K562 (cell line): Measurements from ENCODE around the gene SARS1. TPM values are rescaled to one million over a fixed set of nuclear protein-coding genes. Genes with fewer than 3 reads are reported as not detected.

ENCODE experiments used
- ARNT ChIP-seq, 2 experiments: fragments of 450-650 bp; IDR thresholded peaks; 2 replicates each; pipeline ENCODE4 v1.6.1; 2016; ENCODE audit warnings: mild to moderate bottlenecking in 1 of 2
- CBFA2T2 ChIP-seq: fragments of 450-650 bp; conservative IDR thresholded peaks from 2 replicates; pipeline ENCODE4 v1.6.1; 2017; ENCODE audit warnings: mild to moderate bottlenecking
- EP300 ChIP-seq: IDR thresholded peaks from 2 replicates; pipeline ENCODE4 v1.6.1; 2012; ENCODE audit warnings: low read length, improper control_type of control experiment
- PPARD ChIP-seq: fragments of 250-450 bp; sonication (Bioruptor Pico); IDR thresholded peaks from 2 replicates; pipeline ENCODE4 v1.8.0; 2022; ENCODE audit warnings: inconsistent platforms, mild to moderate bottlenecking, moderate library complexity
- ZNF584 ChIP-seq: fragments of 200-800 bp; sonication (Bioruptor generic); IDR thresholded peaks from 2 replicates; pipeline ENCODE4 v1.6.1; 2016; ENCODE audit warnings: low read depth, mild to moderate bottlenecking, missing genetic modification characterization, missing compliant biosample characterization
- ZNF699 ChIP-seq: fragments of 250-450 bp; sonication (Bioruptor Pico); IDR thresholded peaks from 2 replicates; pipeline ENCODE4 v1.8.0; 2021; ENCODE audit warnings: mild to moderate bottlenecking, moderate library complexity; ENCODE audit not compliant: insufficient replicate concordance
- ZNF830 ChIP-seq: fragments of 250-450 bp; sonication (Bioruptor Pico); IDR thresholded peaks from 2 replicates; pipeline ENCODE4 v1.5.0; 2021; ENCODE audit warnings: mild to moderate bottlenecking
- ZSCAN32 ChIP-seq: fragments of 450-650 bp; formaldehyde crosslinking; IDR thresholded peaks from 2 replicates; pipeline ENCODE4 v1.4.0; 2020; ENCODE audit warnings: mild to moderate bottlenecking, moderate library complexity
- polyA plus RNA-seq, 8 experiments: library from polyadenylated mRNA; depleted of rRNA in 4 of 8; stranded (reverse) in 5 of 8; unstranded in 3 of 8; fragments of >200 nt; fragmentation: Nextera tagmentation in 2 of 8; fragmentation: Illumina TruSeq in 1 of 8; extraction: Ambion mirVana in 2 of 8; extraction: Trizol in 1 of 8; gene quantifications; 2 replicates each; pipeline versions ENCODE4 v1.2.1 to v1.2.3, GENCODE V29; 2011 to 2014; ENCODE audit warnings: inconsistent platforms in 1 of 8, missing spikeins in 1 of 8
- total RNA-seq, 7 experiments: library from RNA; depleted of rRNA in 6 of 7; stranded (reverse); fragments of >200 nt in 6 of 7; fragmentation: Illumina TruSeq in 2 of 7; extraction: Trizol in 2 of 7; gene quantifications; 2 replicates each; pipeline versions ENCODE4 v1.2.1 to v1.2.3, GENCODE V29; 2011 to 2021; ENCODE audit warnings: low replicate concordance in 1 of 7
- TF ChIP-seq, protein P1 (sequence below): fragments of 450-650 bp; IDR thresholded peaks from 2 replicates; pipeline ENCODE4 v1.6.1; 2017; ENCODE audit warnings: antibody characterized with exemption, mild to moderate bottlenecking
- TF ChIP-seq, protein P2 (sequence below), 2 experiments: fragments of 450-650 bp; IDR thresholded peaks; 2 replicates each; pipeline ENCODE4 v1.6.1; 2018; ENCODE audit warnings: mild to moderate bottlenecking in 2 of 2, low read depth in 1 of 2; ENCODE audit not compliant: partially characterized antibody in 2 of 2
- TF ChIP-seq, protein P3 (sequence below), 2 experiments: fragments of 150-350 bp in 1 of 2; IDR thresholded peaks; 2 replicates each; pipeline ENCODE4 v1.6.1; 2012 to 2016; ENCODE audit warnings: low read depth in 2 of 2, low read length in 2 of 2, mild to moderate bottlenecking in 1 of 2, moderate library complexity in 1 of 2

Gene SARS1
- total and polyA plus RNA-seq, 9 of the 15 experiments (the other 6 are each of a cell fraction or from before 2014, with no cell fraction given): 221 to 623 (median 254) TPM

DNA sequence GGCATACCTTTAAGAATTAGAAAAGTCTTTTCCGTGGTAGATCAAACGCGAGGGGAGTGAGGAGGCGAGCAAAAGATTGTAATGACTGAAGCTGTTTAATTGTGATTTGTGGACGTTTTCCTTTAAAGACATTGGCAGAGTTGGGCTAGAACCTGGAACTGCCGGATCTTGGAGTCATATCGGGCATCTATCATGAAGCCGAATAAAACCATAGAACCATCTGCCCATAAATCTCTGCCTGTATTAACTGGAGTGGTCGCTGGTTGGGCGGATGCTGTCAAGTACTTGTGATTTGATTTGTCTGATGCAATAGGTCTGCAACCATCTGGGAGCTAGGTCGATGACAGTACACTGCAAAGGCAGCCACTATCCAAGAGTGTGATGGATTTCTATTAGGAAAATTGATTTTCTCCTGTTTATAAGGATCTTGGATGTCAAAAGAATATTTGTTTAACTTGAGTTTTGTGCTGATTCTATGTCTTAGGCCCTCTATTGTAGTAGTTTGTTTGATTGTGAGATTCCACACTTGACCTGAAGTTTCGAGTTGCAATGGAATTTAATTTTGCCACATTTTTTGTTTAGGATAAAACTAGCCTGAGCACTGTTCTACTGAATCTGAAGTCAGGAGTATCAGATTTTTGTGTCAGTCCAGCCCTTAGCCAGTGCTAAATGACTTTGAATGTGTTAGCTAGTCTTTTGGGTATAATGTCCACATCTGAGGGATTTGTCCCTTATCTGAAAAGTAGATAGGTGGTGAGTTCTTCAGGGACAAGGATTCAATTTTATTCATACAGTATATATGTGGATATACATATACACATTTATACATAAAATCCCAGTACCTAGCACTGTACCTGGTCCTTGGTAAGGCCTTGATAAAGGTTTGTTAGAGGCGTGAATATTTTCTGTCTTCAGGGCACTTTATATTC, 1.2 kb downstream of the SARS1 start (continued):
- TF ChIP-seq ZNF584 (CRISPR knock-in tag) (no peak; the same call in 1 of the 2 replicates), ZNF699 (CRISPR knock-in tag) (no peak), ZSCAN32 (CRISPR knock-in tag) (peak; percentile 99), PPARD (CRISPR knock-in tag) (no peak), CBFA2T2 (peak; percentile 49), EP300 (peak; percentile 98), ARNT (IDR thresholded peaks at IDR 0.05) (peak in 1 of 2 experiments; percentile 97; a peak in 2 of 4 replicates), ZNF830 (CRISPR knock-in tag) (0 out of 2 replicates have a peak, but pooled peaks have one; percentile 40)
- TF ChIP-seq, protein P1, sequence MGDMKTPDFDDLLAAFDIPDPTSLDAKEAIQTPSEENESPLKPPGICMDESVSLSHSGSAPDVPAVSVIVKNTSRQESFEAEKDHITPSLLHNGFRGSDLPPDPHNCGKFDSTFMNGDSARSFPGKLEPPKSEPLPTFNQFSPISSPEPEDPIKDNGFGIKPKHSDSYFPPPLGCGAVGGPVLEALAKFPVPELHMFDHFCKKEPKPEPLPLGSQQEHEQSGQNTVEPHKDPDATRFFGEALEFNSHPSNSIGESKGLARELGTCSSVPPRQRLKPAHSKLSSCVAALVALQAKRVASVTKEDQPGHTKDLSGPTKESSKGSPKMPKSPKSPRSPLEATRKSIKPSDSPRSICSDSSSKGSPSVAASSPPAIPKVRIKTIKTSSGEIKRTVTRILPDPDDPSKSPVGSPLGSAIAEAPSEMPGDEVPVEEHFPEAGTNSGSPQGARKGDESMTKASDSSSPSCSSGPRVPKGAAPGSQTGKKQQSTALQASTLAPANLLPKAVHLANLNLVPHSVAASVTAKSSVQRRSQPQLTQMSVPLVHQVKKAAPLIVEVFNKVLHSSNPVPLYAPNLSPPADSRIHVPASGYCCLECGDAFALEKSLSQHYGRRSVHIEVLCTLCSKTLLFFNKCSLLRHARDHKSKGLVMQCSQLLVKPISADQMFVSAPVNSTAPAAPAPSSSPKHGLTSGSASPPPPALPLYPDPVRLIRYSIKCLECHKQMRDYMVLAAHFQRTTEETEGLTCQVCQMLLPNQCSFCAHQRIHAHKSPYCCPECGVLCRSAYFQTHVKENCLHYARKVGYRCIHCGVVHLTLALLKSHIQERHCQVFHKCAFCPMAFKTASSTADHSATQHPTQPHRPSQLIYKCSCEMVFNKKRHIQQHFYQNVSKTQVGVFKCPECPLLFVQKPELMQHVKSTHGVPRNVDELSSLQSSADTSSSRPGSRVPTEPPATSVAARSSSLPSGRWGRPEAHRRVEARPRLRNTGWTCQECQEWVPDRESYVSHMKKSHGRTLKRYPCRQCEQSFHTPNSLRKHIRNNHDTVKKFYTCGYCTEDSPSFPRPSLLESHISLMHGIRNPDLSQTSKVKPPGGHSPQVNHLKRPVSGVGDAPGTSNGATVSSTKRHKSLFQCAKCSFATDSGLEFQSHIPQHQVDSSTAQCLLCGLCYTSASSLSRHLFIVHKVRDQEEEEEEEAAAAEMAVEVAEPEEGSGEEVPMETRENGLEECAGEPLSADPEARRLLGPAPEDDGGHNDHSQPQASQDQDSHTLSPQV: peak; percentile 59; the same call in 1 of the 2 replicates
- TF ChIP-seq, protein P2, sequence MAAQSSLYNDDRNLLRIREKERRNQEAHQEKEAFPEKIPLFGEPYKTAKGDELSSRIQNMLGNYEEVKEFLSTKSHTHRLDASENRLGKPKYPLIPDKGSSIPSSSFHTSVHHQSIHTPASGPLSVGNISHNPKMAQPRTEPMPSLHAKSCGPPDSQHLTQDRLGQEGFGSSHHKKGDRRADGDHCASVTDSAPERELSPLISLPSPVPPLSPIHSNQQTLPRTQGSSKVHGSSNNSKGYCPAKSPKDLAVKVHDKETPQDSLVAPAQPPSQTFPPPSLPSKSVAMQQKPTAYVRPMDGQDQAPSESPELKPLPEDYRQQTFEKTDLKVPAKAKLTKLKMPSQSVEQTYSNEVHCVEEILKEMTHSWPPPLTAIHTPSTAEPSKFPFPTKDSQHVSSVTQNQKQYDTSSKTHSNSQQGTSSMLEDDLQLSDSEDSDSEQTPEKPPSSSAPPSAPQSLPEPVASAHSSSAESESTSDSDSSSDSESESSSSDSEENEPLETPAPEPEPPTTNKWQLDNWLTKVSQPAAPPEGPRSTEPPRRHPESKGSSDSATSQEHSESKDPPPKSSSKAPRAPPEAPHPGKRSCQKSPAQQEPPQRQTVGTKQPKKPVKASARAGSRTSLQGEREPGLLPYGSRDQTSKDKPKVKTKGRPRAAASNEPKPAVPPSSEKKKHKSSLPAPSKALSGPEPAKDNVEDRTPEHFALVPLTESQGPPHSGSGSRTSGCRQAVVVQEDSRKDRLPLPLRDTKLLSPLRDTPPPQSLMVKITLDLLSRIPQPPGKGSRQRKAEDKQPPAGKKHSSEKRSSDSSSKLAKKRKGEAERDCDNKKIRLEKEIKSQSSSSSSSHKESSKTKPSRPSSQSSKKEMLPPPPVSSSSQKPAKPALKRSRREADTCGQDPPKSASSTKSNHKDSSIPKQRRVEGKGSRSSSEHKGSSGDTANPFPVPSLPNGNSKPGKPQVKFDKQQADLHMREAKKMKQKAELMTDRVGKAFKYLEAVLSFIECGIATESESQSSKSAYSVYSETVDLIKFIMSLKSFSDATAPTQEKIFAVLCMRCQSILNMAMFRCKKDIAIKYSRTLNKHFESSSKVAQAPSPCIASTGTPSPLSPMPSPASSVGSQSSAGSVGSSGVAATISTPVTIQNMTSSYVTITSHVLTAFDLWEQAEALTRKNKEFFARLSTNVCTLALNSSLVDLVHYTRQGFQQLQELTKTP (IDR thresholded peaks at IDR 0.05; ENCODE audit: low read depth in 1 of 2, partially characterized antibody in 2 of 2): peak in 1 of 2 experiments; percentile 81
- TF ChIP-seq, protein P3, sequence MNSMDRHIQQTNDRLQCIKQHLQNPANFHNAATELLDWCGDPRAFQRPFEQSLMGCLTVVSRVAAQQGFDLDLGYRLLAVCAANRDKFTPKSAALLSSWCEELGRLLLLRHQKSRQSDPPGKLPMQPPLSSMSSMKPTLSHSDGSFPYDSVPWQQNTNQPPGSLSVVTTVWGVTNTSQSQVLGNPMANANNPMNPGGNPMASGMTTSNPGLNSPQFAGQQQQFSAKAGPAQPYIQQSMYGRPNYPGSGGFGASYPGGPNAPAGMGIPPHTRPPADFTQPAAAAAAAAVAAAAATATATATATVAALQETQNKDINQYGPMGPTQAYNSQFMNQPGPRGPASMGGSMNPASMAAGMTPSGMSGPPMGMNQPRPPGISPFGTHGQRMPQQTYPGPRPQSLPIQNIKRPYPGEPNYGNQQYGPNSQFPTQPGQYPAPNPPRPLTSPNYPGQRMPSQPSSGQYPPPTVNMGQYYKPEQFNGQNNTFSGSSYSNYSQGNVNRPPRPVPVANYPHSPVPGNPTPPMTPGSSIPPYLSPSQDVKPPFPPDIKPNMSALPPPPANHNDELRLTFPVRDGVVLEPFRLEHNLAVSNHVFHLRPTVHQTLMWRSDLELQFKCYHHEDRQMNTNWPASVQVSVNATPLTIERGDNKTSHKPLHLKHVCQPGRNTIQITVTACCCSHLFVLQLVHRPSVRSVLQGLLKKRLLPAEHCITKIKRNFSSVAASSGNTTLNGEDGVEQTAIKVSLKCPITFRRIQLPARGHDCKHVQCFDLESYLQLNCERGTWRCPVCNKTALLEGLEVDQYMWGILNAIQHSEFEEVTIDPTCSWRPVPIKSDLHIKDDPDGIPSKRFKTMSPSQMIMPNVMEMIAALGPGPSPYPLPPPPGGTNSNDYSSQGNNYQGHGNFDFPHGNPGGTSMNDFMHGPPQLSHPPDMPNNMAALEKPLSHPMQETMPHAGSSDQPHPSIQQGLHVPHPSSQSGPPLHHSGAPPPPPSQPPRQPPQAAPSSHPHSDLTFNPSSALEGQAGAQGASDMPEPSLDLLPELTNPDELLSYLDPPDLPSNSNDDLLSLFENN (IDR thresholded peaks at IDR 0.05; ENCODE audit: low read depth in 2 of 2, low read length in 2 of 2): 0 out of 4 replicates have a peak, but pooled peaks of 1 of the 2 experiments have one; percentile 28
